GM10847 (cell line): ENCODE data around the gene SCN10A.

Experiments used
- POLR2A ChIP-seq: IDR thresholded peaks from 2 replicates; pipeline ENCODE4 v1.6.1; 2011; ENCODE audit not compliant: insufficient read length; ENCODE audit errors: extremely low read depth

The SCN10A gene

GRCh38 chr3:38738630-38739395, 77.2 kb downstream of the SCN10A start:
- no peak for TF ChIP-seq POLR2A

GRCh38 chr3:38731522-38731921, 84.5 kb downstream of the SCN10A start:
- TF ChIP-seq POLR2A, result no peak

- TF ChIP-seq POLR2A, result no peak
These were observed 85.7 kb downstream of the SCN10A start for GRCh38 chr3:38730281-38730680.

GRCh38 chr3:38728008-38728407, 88.0 kb downstream of the SCN10A start:
- TF ChIP-seq POLR2A, result no peak

GRCh38 chr3:38726751-38727150, 89.3 kb downstream of the SCN10A start:
- no peak for TF ChIP-seq POLR2A

GRCh38 chr3:38725726-38726419, 90.1 kb downstream of the SCN10A start:
- no peak for TF ChIP-seq POLR2A

- TF ChIP-seq POLR2A, result no peak
These were observed 91.7 kb downstream of the SCN10A start for GRCh38 chr3:38724392-38724736.

- TF ChIP-seq POLR2A, result no peak
These were observed 92.2 kb downstream of the SCN10A start for GRCh38 chr3:38723569-38724391.

GRCh38 chr3:38722781-38723568, 93.0 kb downstream of the SCN10A start:
- no peak for TF ChIP-seq POLR2A

GRCh38 chr3:38721207-38721772, 94.7 kb downstream of the SCN10A start:
- no peak for TF ChIP-seq POLR2A

GRCh38 chr3:38720465-38720864, 95.6 kb downstream of the SCN10A start:
- no peak for TF ChIP-seq POLR2A

- TF ChIP-seq POLR2A, result no peak
These were observed 98.4 kb downstream of the SCN10A start for GRCh38 chr3:38717355-38718240.

GRCh38 chr3:38713121-38713520, 102.9 kb downstream of the SCN10A start:
- no peak for TF ChIP-seq POLR2A

GRCh38 chr3:38711321-38711720, 104.7 kb downstream of the SCN10A start:
- no peak for TF ChIP-seq POLR2A
